Measurements from ENCODE around the gene VSTM2B.

The VSTM2B gene

DNA sequence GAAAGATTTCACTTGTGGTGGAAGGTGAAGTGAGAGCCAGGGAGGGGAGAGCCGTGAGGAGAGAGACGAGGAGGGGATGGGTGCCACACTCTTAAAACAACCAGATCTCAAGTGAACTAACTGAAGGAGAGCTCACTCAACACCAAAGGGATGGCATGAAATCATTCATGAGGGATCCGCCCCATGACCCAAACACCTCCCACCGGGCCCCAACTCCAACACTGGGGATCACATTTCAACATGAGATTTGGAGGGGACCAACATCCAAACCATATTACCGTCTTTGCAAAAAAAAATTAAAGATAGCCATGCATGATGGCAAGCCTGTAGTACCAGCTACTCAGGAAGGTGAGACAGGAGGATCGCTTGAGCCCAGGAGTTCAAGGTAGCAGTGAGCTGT is 45.4 kb downstream of the VSTM2B start:
- no peak for DNase-seq

DNA sequence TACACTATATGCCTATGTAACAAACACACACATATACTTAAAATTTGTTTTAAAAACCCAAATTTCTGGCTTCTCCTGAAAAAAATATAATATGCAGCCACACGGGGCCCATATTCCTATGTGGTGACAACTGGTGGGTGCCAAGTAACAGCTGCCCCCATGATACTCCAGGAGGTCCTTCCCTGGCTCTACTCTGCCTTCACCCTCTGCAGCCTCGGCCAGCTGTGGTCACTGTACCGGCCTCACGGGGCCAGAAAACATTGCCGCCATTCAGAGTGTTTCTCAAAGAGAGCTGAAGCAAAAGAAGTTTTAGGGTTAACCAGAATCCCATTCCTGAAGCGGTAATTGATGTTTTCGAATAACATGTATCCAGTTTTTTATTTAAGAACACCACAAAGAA is 47.7 kb downstream of the VSTM2B start:
- DNase-seq = no peak

DNA sequence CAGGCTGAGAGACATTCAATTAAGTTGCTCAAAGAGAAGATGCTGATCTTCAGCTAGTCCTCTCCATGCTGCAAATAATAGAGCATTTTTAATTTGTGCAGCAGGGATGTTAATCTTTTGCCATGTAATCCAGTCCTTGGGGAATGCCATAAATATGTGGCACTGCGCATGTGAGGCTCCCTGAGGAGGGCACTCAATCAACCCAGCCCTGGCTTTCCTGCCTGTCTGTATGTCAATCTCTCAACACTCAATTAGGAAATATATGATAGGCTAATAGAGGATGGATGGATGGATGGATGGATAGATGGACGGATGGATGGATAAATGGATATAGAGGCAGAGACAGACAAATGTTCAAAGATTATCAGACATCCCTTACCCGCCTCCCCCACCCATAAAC is 48.7 kb downstream of the VSTM2B start:
- no peak for DNase-seq

DNA sequence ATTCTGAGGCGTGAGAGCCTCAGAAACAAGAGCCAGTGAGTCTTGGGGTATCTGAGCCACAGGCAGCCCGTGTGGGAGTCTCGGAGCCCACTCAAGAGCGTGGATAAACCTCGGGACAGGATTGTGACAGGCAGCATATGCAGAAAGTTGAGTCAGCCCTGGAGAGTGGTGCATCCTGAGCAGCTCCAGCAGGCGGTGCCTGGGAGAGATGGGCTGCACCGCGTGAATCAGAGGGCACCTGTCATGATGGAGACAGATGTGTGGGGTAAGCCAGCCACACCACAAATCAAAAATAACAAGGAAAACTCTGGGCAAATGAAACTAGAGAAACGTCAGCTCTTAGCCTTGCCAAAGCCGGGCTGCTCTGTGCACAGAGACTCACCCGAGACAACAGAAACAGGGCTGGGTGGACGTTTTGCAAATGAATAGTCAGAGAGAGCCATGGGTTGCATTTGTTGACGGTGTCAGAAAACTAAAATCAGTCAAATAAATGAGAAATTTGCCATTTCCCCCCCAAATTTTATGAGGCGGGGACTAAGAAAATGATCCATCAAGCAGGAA is 50.3 kb downstream of the VSTM2B start:
- no peak for DNase-seq

DNA sequence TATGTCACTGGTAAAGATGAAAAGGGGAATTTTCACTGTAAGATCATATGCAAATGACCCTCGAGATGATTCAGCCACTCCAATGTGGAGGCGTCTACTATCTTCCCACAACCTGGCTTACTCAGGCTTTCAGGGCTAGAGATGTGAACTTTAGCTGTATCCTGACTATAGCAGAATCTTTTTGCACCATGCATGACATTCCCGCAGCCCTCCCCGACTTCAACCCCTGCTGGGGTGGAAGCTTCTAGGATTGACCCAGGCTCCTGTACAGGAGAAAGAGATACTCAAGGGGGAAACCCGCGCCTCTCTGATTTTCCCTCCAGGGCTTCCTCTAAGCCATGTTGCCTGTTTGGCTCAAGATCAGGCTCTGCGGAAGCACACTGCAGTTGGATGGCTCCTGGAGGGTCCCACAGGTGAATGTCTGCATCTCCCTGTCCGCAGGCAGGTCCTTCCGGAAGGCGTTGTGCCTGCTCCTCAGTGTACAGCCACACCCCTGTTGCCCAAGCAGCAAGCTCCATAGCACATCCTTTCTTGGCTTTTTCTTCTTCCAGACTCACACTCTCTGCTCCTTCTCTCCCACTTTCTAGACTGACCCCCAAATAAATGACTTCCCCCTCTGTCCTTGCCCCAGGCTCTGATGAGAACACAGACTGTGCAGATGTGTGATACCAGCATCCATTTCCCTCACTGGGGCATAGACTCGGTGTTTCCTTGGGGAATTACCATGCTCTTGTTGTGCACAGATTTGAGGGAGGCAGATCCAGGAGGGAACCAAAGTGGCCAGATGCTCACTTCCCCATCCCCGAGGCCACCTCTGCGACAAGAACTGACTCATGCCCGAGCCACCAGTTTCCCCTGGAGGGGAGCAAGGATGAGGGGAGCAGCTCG is 51.2 kb downstream of the VSTM2B start:
- no peak for DNase-seq

DNA sequence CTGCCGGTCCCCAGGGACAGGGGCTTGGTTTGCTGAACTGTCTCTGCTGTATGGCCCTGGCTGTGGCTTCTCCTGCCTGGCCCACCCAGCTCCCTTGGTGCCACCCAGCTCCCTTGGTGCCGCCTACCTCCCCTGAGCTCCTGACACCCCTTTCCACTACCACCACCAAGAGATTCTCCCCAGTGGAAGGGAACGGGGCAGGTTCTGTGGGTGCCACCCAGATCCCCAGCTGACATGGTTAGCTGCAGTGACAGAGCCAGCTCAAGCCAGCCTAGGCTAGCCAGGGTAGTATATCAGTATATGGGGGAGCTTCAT is 51.8 kb downstream of the VSTM2B start:
- no peak for DNase-seq

DNA sequence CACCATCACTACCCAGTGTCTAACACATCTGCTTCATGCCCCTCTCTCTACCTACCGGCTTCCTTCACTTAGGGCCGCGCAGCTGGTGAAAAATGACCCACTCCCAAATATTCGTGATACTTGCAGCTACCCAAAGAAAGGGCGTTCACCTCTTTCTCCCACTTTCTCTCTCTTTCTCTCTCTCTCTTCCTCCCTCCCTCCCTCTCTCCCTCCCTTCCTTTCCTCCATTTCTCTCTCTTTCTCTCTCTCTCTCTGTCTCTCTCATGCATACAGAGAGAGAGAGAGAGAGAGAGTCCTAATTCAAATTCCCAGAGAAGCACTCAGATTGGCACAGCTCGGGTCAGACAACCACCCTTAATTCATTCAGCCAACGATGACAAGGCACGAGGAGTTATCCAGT is 52.6 kb downstream of the VSTM2B start:
- DNase-seq = no peak

DNA sequence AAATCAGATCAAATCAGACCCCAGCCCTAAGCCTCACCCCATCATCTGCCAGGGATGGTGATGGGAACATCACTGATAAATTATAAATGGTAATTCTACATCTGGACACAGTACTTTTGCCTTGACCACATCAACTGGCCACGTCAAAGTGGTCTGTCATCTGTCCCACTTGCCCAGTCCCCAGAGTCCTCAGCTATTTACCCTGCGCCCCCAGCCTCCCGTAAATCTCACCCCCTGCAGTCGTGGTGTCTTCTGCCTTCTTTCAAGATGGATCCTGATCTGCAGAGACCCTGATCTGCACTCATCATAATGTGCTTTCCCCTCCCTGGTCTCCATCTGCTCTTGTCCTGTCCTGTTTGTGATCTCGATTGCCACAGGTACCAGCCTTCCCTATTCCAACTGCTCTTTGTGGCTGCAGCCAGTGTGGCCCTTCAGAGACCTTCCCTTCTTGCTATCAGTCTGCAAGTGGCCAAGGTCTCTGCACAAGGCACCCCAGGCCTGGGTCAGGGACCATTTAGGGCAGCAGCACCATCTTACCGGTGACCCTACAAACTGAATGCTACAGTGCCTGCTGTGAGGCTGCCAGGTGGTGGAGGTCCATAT is 53.6 kb downstream of the VSTM2B start:
- DNase-seq = no peak

DNA sequence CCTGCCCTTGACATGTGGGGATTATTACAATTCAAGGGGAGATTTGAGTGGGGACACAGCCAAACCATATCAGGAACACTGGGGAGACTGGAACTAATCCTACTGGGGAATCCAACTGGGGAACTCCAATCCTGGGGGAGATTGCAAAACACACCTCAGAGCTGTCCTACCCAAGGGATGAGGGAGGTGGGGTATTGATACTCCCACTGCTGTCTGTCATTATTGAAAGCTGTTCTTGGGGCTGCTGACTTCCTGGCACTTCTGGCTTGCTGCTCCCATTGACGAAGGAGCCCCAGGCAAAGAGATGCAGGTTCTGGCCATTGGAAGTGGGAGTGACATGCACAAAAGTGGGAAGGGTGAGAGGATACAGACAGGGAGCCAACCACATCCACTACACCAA is 55.6 kb downstream of the VSTM2B start:
- DNase-seq = no peak

DNA sequence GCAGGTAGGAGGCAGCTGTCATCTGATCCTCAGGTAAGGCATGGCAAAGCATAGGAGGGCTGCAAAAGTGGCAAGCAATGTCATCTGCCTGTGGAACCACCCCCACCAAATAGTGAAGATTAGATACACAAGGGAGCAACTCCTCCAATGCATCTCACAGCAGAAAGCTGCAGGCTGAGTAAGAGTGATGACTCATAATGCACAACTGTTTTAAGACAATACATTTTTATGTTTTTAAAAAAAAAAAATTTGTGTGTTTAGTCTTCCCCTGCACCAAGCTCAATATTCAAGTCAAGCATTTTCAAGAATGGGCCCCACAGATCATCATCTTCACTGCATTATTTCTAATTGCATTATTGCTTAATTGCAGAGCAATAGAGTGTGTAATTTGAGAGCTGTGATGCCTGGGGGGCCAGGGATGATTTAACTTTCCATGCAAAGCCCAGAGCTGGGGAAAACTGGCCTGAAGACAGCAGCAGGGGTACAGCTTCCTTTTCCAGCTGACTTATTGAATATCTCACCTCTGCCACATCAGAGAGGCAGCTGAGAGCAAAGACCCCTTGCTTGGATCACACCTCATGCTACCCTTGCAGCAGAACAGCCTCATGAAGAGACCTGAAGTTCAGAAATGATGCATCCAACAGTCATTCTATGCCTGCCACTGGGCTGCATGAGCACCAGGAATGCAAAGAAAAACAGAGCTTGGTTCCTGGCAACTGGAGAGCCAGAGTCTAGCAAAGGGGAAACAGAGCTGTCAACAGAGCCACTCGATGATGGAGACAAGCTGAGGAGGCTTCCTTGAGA is 57.6 kb downstream of the VSTM2B start:
- DNase-seq = no peak

DNA sequence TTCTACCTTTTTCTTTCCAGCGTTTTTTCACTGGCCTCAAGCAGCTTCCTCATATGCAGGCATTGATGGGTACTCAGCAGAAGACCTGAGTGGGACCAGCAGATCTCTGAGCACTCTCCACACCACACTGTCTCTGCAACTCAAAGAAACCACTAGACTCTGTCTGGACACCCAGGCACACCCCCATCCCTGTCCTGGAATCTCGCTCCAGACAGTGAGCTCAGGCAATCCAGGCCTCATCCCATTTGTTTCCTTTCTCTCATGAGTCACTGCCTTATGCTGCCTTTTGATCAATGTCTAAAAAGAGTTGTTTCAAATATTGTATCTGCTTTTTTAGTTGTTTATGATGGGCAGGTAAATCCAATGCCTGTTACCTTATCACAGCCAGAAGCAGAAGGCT is 60.6 kb downstream of the VSTM2B start:
- DNase-seq = no peak

DNA sequence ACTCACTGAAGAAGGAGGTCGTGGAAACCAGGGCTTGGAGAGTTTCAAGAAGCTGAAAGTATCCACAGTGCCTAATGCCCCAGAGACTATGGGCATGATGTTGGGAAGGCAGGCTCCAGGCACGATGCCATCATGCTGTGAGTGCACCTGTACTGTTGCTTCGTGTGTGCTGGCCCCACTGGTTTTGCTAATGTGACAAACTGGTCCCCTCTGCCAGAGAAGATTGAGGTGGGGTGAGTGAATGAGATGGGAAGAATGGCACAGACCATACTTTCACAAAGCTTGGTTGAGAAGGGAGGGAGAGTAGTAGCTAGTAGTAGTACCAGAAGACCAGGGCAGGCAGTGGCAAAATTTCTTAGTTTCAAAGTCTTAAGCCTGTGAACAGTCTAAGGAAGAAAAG is 61.3 kb downstream of the VSTM2B start:
- no peak for DNase-seq

DNA sequence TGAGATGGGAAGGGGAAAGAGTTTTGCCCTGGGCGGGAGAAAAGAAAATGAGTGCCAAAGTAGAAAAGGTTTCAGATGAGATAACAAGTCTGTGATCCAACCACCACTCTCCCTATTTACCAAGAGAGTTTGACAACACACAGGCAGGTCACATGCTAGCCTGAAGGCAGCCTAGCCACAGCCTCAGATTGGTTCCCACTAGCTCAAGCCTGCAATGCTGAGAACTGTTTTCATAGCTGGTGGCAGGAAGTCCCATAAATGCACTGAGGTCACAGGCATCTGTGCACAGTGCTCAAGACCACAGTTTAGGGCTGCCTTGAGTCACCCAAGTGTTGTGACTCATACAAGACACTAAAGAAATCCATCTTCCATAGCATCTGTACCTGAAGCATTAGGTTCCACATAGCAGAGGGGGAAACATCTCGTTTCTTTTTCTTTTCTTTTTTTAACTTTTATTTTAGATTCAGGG is 61.8 kb downstream of the VSTM2B start:
- DNase-seq = no peak

DNA sequence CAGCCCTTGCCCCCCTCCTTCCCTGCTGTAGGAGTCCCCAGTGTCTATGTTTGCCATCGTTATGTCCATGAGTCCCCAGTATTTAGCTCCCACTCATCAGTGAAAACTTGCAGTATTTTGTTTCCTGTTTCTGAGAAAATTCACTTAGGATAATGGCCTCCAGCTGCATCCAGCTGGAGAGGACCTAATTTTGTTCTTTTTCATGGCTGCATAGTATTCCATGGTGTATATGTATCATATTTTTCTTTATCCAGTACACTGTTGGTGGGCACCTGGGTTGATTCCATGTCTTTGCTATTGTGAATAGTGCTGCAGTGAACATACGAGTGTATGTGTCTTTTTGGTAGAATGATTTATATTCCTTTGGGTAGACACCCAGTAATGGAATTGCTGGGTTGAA is 62.3 kb downstream of the VSTM2B start:
- DNase-seq = no peak

DNA sequence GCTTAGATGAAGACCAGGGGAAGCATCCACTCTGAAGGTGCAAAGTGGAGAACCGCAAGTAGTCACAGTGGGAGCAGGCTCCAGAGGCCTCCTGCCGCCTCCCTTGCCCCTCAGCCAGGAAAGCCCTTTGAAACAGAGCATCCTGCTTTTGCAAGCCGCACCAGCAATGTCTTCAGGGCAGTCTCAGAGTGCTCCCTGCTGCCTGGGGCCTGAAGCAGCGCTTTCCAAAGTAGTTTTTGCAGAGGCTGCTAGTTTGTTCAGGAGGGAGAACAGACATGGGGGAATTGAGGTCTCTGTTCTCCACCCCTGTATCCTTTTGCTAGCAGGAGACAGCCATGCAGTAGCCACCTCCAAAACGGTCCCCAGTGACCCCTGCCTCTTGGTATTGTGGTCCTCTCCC is 64.5 kb downstream of the VSTM2B start:
- no peak for DNase-seq

DNA sequence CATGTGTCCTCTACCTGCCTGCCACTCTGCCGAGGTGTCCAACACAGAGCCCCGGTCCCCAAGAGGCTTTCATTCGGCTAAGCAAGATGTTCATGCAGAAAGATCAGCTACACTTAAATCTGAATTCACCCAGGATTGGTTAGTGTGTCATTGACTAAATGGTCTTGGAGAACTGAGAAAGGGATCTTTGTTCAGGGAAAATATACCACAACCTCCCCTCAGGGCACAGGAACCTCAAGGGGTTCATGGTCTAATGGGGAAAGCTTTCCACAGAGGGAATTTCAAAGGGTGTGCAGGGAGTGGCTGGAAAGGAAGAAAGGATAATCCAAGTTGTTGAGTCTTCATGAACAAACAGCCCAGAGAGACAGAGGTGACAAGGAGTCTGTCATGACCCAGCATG is 65.9 kb downstream of the VSTM2B start:
- no peak for DNase-seq

DNA sequence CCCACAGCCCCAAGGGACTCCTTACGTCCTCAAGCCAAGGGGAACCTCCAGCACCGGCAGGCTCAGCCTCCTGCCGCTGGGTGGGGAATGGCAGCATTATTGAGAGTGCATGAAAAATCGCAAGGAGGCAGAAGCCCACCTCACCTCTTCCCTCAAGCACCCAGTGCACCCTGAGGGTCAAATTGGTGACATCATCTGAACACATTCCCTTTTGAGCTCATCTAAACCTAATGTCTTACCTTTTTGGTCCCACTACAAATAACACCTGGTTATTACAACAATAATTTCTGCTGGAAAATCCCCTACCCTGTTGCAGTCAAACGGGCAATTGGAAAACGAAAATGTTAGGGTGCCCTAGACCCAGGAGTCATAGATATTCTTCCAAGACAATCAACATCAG is 68.1 kb downstream of the VSTM2B start:
- DNase-seq = no peak

DNA sequence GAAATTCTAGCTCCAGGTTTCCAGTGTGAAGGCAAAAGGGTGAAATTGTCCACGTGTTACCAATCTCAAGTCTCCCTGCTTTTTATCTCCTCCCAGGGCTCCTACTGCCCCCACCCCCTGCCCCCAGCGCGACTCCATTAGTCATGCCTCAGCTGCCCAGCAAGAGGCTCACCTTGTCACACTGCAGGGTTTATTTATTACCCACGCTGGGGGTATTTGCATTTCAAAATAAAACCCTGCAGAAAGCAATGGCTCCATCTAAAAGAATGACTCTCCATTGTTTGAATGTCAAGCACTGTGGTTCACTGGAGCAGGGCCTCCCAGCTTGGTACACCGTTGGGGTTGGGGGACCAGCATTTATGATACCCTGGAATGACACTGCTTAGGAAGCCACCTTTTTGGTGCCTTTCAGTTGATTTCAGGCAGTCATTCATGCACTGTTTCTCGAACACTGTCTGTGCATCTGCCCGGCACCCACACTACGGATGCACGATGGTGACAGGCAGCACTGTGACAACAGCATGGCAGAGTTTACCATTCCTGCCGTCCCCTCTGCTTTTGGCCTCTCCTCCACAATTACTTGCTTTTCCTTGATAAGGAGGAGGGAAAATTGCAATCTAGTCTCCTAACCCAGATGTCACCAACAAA is 70.4 kb downstream of the VSTM2B start:
- DNase-seq = no peak

DNA sequence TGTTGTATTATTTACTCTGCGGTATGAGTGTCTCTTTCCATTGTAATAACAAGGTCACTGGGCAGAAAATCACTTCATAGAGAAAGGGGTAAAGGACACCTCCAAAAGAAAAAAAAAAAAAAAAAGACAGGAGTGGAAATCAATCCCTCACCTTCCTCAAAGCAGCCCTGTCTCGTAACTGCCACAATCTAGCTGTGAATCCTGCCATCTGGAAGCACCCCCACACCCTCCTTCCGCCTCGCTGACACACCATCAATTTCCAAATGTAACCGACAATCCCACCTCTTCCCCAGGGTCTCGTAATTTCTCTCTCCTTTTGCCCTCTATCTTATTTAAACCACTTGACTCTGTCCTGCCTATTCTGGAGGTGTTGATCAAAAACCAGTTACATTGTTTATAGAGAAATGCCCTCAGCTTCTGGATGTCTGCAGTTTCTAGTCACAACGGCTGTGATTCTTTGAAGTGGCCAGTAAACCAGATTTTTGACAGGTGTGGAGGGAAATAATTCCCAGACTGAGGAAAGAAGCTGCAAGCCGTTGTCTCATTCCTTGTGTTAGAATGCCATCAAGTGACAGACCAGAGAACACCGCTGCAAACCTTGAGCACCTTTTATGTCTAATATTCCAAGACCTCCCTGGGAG is 71.2 kb downstream of the VSTM2B start:
- DNase-seq = no peak

DNA sequence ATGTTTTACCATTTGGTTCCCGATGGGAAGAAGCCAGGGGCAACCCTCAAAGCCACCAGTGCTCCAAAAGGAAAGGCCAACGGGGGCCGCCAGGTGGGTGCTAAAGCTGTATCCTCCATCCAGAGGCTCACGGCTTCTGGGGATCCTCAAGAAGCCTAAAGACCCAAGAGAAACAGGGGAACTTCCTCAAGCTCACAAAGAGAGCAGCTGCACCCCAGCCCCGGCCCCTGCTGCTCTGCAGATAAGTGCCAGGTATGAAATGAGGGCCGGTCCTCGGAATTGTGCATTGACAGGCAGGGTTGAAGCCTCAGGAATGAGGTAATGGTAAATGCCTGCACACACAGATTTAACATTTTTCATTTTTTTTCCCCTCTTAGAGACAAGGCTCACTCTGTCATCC is 72.2 kb downstream of the VSTM2B start:
- no peak for DNase-seq

DNA sequence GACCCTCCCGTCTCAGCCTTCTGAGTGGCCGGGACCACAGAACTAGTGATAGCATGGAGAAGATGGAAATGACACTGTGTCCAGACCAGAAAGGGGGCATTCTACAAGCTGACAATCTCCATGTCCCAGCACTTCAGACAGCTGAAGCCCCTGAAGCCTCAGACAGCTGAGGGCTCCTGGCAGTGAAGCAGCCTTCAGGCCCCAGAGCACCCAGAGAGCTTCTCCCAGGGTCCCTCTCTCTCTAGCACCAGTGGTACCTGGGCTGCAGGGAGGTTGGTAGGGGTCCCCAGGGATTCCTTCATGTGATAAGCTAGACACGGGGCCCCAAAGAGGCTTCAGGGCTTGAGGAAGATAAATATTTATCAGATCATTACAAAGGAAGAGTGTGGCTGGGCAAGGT is 72.7 kb downstream of the VSTM2B start:
- no peak for DNase-seq

DNA sequence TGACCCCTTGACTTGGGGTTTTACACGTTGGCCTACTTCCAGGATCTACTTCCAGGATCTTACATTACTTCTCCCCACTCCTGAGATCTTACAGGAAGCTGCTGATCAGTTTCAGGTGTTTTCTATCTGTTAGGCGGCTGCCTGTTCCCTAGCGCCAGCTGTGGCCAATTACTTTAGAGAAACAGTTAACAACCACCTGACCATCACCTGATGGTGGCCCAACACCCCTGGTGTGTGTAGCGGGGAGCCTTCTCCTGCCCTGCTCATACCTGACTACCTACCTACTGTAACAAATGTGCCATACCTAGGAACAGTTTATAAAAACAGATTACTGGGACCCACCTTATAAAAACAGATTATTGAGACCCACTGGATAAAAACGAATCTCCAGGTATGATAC is 77.5 kb downstream of the VSTM2B start:
- no peak for DNase-seq
